Hepatocyte (in vitro differentiated cells): ENCODE results near the gene MBTPS1.

Experiments used
- EZH2 ChIP-seq: fragments of 200-600 bp; sonication (generic); IDR thresholded peaks from 2 replicates; pipeline ENCODE4 v1.6.1; 2016; ENCODE audit warnings: antibody characterized with exemption, mild to moderate bottlenecking, borderline replicate concordance
- EZH2phosphoT487 ChIP-seq: fragments of 200-600 bp; sonication (generic); IDR thresholded peaks from one replicate; pipeline ENCODE4 v1.6.1; 2018; ENCODE audit warnings: antibody characterized with exemption, mild to moderate bottlenecking, low read depth, moderate library complexity; ENCODE audit not compliant: unreplicated experiment, severe bottlenecking
- TF ChIP-seq, protein P1 (sequence below): fragments of 200-600 bp; sonication (generic); IDR thresholded peaks from 2 replicates; pipeline ENCODE4 v1.5.1; 2016; ENCODE audit warnings: antibody characterized with exemption, mild to moderate bottlenecking; ENCODE audit not compliant: poor library complexity

GRCh38 chr16:84087001-84087400 is 29.7 kb downstream of the MBTPS1 start:
- TF ChIP-seq, protein P1, sequence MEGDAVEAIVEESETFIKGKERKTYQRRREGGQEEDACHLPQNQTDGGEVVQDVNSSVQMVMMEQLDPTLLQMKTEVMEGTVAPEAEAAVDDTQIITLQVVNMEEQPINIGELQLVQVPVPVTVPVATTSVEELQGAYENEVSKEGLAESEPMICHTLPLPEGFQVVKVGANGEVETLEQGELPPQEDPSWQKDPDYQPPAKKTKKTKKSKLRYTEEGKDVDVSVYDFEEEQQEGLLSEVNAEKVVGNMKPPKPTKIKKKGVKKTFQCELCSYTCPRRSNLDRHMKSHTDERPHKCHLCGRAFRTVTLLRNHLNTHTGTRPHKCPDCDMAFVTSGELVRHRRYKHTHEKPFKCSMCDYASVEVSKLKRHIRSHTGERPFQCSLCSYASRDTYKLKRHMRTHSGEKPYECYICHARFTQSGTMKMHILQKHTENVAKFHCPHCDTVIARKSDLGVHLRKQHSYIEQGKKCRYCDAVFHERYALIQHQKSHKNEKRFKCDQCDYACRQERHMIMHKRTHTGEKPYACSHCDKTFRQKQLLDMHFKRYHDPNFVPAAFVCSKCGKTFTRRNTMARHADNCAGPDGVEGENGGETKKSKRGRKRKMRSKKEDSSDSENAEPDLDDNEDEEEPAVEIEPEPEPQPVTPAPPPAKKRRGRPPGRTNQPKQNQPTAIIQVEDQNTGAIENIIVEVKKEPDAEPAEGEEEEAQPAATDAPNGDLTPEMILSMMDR: no peak
- TF ChIP-seq EZH2phosphoT487 (no peak), EZH2 (no peak)
